Measurements from ENCODE around the gene LASP1.
"Not testable (repeated sequence)": the region's sequence is repeated elsewhere in the genome, so short reads cannot be mapped to it uniquely, and the experiment has no call there.

Gene LASP1

DNA sequence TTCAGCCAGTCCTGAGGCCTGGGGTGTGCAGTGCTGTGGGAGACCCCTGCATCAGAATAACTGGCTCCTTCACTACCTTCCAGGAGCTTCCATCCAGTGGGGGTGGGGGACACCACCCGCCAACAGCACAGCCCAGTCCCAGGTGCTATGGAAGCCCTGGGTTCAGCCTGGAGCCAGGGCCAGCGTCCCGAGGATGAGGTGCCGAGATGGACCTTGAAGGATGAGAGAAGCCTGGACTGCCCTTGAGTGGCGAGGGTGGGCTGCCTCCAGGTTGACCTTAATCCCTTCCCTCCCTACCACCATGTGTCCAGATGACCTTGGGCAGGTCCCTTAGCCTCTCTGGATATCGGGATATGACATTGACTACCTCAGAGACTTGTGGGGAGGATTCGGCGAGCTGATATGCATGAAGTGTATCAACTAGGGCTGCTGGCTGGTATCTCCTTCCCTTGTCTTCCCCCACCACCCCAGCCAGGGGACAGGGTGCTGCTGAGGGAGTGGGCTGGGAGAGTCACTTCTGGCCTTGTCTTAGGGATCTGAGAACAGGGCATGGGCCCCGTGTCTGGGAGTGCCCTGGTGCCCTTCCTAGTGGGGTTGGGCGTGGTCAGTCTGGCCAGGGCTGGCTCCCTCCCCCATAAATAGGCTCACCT lies 41.3 kb downstream of the LASP1 start:
- no peak overlapping the region for H3K4me3 ChIP-seq (ENCODE audit: low read depth, low read length)
- no peak for DNase-seq
- no peak for TF ChIP-seq CTCF (IDR thresholded peaks at IDR 0.05; ENCODE audit: low read depth, low read length)
- H3K4me1 ChIP-seq, result peaks cover 32% of the 10 kb centered on the region
- no peaks in the 10 kb centered on the region for H3K9me3 ChIP-seq
- H3K27me3 ChIP-seq, result no peaks in the 10 kb centered on the region
- H3K36me3 ChIP-seq, result peaks cover 3% of the 10 kb centered on the region; the same call in 1 of the 2 replicates

DNA sequence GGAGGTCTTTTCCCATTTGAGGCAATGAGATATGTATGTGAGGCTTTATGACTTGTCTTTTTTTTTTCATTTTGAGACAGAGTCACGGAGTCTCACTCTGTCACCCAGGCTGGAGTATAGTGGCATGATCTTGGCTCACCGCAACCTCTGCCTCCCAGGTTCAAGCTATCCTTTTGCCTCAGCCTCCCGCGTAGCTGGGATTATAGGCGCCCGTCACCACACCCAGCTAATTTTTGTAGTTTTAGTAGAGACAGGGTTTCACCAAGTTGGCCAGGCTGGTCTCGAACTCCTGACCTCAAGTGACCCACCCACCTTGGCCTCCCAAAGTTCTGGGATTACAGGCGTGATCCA lies 41.8 kb downstream of the LASP1 start:
- not testable (repeated sequence) for DNase-seq, H3K36me3 ChIP-seq
- H3K4me1 ChIP-seq, result peaks cover 32% of the 10 kb centered on the region

GRCh38 chr17:38912221-38912813 lies 42.5 kb downstream of the LASP1 start:
- Histone ChIP-seq H3K4me3 (ENCODE audit: low read depth, low read length) (no peak overlapping the region), H3K27me3 (no peaks in the 10 kb centered on the region)

More for the DNA sequence above, 41.8 kb downstream of the LASP1 start:
- not testable (repeated sequence) for H3K27me3 ChIP-seq; H3K9me3 ChIP-seq; H3K4me3 ChIP-seq (ENCODE audit: low read depth, low read length)

GRCh38 chr17:38914741-38915638 lies 45.1 kb downstream of the LASP1 start:
- Histone ChIP-seq H3K4me1 (peaks cover 32% of the 10 kb centered on the region), H3K27me3 (no peaks in the 10 kb centered on the region), H3K36me3 (peaks cover 3% of the 10 kb centered on the region; the same call in 1 of the 2 replicates), H3K4me3 (ENCODE audit: low read depth, low read length) (no peak overlapping the region), H3K9me3 (no peaks in the 10 kb centered on the region)
- peak; percentile 83 for DNase-seq
- TF ChIP-seq CTCF (IDR thresholded peaks at IDR 0.05; ENCODE audit: low read depth, low read length), result peak; percentile 70

More at GRCh38 chr17:38912221-38912813, 42.5 kb downstream of the LASP1 start:
- H3K36me3 ChIP-seq, result peaks cover 3% of the 10 kb centered on the region; the same call in 1 of the 2 replicates
- DNase-seq, result peak; percentile 91
- peaks cover 32% of the 10 kb centered on the region for H3K4me1 ChIP-seq
- TF ChIP-seq CTCF (IDR thresholded peaks at IDR 0.05; ENCODE audit: low read depth, low read length), result no peak
- no peaks in the 10 kb centered on the region for H3K9me3 ChIP-seq

- Histone ChIP-seq H3K4me3 (ENCODE audit: low read depth, low read length) (no peak overlapping the region), H3K36me3 (peaks cover 3% of the 10 kb centered on the region; the same call in 1 of the 2 replicates), H3K27me3 (no peaks in the 10 kb centered on the region), H3K4me1 (peaks cover 32% of the 10 kb centered on the region), H3K9me3 (no peaks in the 10 kb centered on the region)
- no peak for DNase-seq
- no peak for TF ChIP-seq CTCF (IDR thresholded peaks at IDR 0.05; ENCODE audit: low read depth, low read length)
Measured at GRCh38 chr17:38915639-38915995, 45.8 kb downstream of the LASP1 start.

DNA sequence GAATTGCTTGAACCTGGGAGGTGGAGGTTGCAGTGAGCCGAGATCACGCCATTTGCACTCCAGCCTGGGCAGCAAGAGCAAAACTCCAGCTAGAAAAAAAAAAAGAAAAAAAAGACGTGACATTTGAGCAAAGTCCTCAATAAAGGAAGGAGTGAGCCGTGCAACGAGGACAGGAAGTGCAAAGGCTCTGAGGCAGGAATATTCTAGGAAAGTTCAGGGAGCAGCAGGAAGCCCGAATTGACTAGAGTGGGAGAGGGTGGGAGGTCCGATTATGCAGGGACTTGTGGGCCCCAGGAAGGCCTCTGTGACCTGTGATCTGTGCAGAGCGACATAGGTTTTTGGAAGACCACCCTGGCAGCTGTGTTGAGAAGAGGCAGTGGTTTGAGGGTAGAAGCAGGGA lies 46.9 kb downstream of the LASP1 start:
- Histone ChIP-seq H3K4me3 (ENCODE audit: low read depth, low read length) (no peak overlapping the region), H3K4me1 (peaks cover 32% of the 10 kb centered on the region), H3K9me3 (no peaks in the 10 kb centered on the region), H3K27me3 (no peaks in the 10 kb centered on the region), H3K36me3 (peaks cover 3% of the 10 kb centered on the region; the same call in 1 of the 2 replicates)
- no peak for DNase-seq
- no peak for TF ChIP-seq CTCF (IDR thresholded peaks at IDR 0.05; ENCODE audit: low read depth, low read length)
